ENCODE results near the gene HECA. TPM values are rescaled to one million over a fixed set of nuclear protein-coding genes. Genes with fewer than 3 reads are reported as not detected.
A peak's percentile ranks its signal among the peaks of the same experiment; 100 is the strongest.

HECA gene
- total and polyA plus RNA-seq, 10 of the 15 experiments (the other 5 are each of a cell fraction or from before 2014, with no cell fraction given): 0.52 to 7.2 (median 2.7) TPM

GRCh38 chr6:139134817-139135577 is at the start of gene HECA (continued):
- no peak for TF ChIP-seq SUZ12 (IDR thresholded peaks at IDR 0.05; ENCODE audit: unreplicated experiment)
- no peak for TF ChIP-seq ZNF24 (IDR thresholded peaks at IDR 0.05)
- no peak for TF ChIP-seq PBX3 (IDR thresholded peaks at IDR 0.05; ENCODE audit: insufficient replicate concordance, low read depth, low read length)
- no peak for TF ChIP-seq FOXM1 (IDR thresholded peaks at IDR 0.05; ENCODE audit: low read depth, low read length)
- peak; percentile 87 for TF ChIP-seq JUND (IDR thresholded peaks at IDR 0.05; ENCODE audit: low read depth, low read length)
- 0 out of 2 replicates have a peak, but pooled peaks have one; percentile 13 for TF ChIP-seq YY1 (IDR thresholded peaks at IDR 0.05; ENCODE audit: low read depth, low read length)
- 0 out of 2 replicates have a peak, but pooled peaks have one; percentile 54 for TF ChIP-seq ZNF217 (IDR thresholded peaks at IDR 0.05)
- no peak for TF ChIP-seq SMAD1 (IDR thresholded peaks at IDR 0.05; ENCODE audit: low read depth, partially characterized antibody)
- no peak for TF ChIP-seq RELB (IDR thresholded peaks at IDR 0.05; ENCODE audit: low read depth)
- no peak for TF ChIP-seq PAX5 (IDR thresholded peaks at IDR 0.05; ENCODE audit: borderline replicate concordance, low read depth, low read length)
- no peak for TF ChIP-seq NFIC (IDR thresholded peaks at IDR 0.05; ENCODE audit: low read depth, low read length)
- 0 out of 2 replicates have a peak, but pooled peaks have one; percentile 14 for TF ChIP-seq RUNX3 (IDR thresholded peaks at IDR 0.05; ENCODE audit: low read length)
- TF ChIP-seq, protein P1, sequence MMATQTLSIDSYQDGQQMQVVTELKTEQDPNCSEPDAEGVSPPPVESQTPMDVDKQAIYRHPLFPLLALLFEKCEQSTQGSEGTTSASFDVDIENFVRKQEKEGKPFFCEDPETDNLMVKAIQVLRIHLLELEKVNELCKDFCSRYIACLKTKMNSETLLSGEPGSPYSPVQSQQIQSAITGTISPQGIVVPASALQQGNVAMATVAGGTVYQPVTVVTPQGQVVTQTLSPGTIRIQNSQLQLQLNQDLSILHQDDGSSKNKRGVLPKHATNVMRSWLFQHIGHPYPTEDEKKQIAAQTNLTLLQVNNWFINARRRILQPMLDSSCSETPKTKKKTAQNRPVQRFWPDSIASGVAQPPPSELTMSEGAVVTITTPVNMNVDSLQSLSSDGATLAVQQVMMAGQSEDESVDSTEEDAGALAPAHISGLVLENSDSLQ (IDR thresholded peaks at IDR 0.05): peak; percentile 48
- TF ChIP-seq MEF2B (IDR thresholded peaks at IDR 0.05; ENCODE audit: partially characterized antibody, poor library complexity, severe bottlenecking): no peak
